ENCODE results near the gene CTDNEP1.

CTDNEP1 gene

DNA sequence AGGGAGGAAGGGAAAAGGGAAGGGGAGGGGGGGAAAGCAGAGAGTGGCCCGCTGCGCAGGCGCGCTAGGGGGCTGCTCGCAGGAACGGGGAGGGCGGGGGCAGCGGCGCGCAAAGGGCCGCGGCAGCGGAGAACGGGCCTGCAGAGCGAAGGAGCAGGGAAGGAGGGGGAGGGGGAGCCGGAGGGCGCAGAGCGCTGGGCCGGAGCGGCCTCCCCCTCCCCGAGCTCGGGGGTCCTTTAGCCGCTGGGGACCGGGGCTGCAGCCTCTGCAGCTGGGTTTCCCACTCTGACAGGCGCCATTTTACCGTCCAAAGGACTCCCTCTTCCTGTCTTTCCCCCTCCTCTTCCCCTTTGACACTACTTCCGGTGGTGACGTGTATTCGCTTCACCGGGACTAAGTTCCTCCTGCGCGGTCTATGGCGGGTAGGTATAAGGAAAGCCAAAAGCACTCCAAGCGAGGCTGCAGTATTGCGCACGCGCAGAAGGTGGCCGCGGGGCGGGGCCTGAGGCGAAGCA is at the start of gene CTDNEP1:
TSS of gene CTDNEP1 (minus strand) at position 74 of the 515 bp plus-strand sequence. CDS start 438 bp downstream, outside the sequence.
- peak; percentile 96 for DNase-seq

DNA sequence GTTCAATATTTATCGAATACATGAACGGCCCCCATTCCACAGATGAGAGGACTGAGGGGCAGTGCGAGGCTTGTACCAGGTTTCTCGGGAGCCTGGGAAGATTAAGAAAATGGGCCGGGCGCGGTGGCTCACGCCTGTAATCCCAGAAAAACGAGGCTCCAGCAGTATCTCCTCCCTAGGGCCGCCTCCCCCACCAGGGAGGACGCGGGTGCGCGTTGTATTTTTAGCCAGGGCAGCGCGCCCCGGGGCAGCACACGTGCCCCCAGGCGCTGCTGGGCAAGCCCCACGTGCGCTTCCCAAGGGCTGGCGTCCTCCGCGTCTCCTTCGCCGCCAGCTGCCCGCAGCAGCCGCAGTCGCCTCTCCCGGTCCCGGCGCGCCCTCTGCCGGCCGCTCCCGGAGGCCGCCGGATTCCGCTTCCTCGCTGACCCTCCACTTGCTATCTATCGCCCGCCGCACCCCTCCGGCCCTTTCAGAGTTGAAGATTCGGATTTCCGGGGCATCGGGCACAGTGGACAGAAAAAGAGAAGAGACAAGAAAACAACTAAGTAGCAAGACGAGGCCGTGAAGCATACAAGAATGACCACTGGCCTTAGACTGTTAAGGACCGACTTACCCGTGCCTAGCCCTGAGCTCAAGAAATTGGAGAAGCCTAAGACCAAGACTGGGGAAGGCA is 44.8 kb upstream of the CTDNEP1 start:
- peak; percentile 64 for DNase-seq

DNA sequence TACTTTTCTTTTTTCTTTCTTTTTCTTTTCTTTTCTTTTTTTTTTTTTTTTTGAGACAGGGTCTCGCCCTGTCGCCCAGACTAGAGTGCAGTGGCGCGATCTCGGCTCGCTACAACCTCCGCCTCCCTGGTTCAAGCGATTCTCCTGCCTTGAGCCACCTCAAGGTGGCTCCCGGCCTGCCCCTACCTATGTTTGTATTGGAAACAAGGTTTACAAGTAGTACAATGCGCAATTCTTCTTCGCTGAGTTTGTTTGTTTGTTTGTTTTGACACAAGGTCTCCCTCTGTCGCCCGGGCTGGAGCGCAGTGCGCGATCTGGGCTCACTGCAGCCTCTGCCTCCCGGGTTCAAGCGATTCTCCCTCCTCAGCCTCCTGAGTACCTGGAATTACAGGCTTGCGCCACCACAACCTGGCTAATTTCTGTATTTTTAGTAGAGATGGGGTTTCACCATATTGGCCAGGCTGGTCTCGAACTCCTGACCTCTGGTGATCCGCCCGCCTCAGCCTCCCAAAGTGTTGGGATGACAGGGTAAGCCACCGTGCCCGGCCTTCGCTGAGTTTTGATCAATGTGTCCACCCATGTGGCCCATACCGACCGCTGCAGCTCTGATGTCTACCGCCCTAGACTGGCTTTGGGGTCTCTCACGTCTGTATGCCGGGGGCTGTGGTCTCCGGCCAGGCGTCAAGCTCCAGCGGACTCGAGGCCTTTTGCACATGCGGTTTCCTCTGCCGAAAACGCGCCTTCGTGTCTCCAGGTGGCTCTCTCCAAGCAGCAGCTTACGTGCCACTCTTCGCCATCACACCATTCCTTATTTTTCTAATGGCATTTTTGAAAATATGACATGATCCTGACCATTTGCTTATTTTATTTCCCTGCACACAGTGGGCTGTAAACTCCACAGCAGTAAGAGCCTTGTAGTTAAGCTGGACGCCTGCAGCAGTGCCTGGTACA is 44.0 kb upstream of the CTDNEP1 start:
- DNase-seq = no peak

DNA sequence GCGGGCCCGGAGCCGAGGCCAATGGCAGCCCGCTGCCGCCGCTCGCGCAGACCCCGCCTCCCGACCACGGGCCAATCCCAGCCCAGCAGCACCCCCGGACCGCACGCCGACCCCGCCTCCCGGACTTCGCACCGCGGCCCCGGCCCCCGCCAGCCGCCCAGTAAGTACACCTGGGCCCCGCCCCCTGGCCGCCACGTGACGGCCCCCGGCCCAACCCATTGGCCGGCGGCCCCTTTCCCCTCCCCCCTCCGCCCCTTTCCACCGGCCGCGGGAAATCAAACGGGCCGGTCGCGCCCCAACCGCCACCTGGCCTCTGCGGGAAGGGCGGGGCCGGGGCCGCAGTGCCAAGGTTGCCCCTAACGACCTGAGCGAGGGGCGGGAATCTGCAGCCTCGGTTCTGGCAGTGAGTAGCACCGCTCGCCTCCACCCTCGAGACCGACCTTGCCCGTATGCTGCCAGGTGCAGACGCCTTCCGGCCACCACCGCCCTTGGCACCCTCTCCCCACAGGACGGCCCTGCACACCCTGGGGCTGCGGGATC is 43.1 kb upstream of the CTDNEP1 start, which contains the start of gene YBX2:
TSS of gene YBX2 (minus strand) at position 26 of the 540 bp plus-strand sequence. CDS start 139 bp downstream, outside the sequence.
- peak; percentile 59 for DNase-seq

DNA sequence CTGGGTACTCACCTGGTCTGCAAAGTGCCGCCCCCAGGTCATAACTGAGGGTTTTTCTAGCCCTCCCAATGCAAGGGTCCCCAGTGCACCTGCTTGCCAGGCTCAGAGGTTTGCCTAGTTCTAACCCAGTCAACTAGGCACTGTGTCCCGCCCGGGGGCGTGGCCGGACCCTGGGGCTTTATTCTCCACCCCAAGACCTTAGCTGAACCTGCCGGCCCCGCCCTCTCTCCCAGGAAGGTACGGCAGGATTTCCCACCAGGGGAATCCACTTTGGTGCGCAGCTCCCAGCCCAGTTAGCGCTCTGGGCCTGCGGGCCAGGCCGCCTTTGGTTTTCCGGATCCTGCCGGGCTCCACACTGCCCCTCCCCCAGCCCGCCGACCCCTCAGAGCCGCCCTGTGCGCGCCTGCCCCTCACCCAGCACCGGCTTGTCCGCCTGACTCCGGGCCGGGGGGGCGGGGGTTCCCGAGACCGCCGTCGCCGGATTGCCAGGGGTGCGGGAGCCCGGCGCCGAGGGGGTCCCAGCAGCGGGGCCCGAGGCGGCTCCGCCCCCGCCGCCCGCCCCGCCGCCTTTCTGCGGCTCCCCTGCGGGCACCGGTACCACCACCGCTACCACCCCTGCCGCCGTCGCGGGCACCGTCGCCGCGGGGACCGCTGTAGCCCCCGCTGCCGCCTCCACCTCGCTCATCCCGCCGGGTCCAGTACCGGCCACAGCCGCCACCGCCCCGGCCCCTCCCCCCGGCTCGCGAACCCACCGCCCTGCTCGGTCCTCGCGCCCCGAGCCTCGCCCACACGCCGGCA is 42.5 kb upstream of the CTDNEP1 start:
- no peak for DNase-seq

DNA sequence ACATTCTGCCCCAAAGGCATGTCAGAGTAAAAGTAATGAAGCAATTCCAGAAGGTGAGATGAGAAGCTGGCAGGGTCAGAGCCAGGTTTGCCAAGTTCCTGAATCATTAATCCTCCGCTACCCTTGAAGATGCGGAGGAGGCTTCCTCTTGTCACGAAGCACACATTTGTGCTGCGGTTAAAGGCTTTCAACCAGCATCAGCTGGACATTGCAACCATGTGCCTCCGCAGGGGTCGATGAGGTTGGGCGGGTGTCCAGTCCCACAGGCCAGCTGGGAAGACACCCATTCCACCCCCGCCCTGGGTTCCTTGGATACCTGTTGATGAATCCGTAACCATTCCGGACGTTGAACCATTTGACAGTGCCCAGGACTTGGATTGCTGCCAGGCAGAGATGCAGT is 41.6 kb upstream of the CTDNEP1 start:
- DNase-seq = no peak

DNA sequence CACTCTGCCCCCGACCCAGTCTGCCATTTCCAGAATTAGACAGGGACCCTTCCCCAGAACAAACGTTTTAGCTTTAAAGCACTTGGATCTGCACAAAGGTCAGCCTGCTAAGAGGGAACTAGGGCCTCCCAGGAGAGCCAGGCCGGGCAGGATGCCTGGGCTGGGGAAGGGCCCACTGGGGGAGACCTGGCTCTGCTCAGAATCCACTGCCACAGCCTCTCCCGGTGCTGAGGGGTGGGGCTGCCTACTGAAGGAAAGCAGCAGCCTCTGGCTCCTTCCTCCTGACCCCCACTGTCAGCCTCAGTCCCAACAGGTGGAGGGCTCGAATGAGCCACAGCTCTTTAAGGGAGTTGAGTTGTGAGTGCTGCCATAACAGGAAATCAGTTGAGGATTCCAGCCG is 41.2 kb upstream of the CTDNEP1 start:
- no peak for DNase-seq

DNA sequence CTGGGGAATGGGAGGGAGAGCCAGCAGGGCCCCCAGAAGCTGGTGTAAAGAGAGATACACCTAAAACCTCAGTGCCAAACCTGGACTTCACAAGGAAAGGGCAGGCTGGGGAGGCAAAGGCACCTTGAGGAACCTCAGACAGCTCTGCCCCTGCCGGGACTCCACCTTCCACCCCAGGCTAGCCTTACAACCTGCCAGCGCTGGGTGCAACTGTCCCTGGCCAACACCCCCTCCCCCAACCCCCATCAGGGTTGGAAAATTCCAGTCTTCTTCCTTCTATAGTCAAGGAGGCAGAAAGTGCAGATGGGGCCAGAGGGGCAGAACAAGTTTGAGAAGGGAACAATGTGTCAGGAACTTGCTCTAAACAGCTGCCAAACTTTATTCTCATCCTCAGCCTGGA is 40.7 kb upstream of the CTDNEP1 start:
- DNase-seq = no peak

DNA sequence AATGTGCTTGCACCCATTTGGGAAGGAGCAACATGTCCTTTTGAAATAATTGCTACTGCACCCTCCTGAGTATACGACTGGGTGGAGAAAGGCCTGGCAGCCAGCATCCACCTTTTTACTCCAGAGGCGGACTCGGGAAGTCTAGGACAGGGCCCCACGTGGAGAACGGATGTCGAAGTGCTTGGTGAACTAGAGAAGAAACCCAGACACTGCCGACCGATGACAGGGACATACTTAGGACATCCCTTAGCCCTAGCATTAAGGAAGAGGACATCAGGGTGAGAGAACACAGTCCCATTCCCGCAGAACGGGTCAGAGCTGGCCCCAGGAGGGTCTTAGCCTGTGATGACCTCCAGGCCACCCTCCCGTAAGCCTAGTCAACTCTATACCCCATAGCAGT is 39.2 kb upstream of the CTDNEP1 start:
- DNase-seq = no peak

DNA sequence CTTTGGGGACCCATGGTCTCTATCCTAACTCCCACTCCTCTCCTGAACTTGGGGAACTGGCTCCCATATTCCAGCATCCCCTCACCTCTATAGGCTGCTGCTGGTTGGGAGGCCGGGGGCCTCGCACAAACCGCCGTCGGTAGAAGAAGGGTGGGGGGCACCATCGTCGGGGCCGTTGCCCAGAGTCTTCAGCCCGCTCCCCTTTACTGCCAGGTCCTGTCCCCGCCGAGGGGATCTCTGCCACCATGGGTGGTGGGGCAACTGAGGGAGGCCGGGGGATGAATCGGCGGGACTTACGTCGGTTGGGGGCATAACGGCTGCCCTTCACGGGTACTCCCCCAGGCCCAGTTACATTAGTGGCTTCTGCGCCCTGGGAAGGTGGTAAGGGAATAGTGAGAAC is 38.6 kb upstream of the CTDNEP1 start:
- no peak for DNase-seq

DNA sequence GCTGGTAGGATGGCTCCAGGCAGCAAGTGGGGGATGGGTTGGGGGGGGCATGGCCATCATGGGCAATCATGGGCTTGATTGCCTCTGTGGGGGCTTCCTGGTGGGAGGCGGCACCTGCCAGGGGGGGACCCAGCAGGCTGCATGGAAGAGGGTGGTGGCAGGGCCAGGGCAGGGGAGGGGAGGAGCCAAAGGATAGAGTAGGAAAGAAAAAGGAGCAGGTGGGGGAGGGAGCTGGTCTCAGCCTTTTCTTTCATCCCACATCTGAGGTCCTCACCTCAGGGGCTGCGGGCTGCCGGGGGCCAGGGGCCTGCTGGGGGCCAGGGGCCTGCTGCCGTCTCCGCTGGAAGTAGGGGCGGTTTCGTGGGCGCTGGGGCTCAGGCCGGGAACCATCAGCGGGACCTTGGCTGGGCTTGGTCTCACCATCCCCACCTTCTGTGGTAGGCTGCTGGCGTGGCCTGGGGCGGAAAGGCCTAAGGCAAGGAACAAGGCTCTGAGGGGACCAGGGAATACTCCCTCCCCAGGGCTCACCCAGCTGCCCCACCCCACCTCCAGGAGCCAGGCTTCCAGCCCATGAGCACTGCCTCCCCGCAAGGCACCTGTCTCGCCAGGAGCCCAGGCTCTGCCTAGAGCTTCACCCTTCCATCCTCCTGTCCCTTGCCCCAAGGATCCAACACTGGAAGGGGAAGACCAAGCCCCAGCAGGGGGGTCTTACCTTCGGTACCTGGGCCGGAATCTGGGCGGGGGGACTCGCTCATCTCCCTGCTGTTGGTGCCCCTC is 37.9 kb upstream of the CTDNEP1 start:
- DNase-seq = no peak

DNA sequence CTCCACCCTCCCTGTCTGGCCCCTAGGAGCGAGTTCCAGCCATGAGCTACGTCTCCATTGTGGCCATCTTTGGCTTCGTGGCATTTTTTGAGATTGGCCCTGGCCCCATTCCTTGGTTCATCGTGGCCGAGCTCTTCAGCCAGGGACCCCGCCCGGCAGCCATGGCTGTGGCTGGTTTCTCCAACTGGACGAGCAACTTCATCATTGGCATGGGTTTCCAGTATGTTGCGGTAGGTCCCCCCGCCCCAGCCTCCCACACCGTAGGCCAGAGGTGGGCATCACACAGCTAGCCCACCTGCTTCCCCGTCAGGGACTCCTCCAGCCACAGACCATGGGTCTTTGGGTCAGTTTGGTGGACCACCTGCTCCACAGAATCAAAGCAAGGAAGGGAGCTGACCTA is 34.1 kb upstream of the CTDNEP1 start:
- no peak for DNase-seq

DNA sequence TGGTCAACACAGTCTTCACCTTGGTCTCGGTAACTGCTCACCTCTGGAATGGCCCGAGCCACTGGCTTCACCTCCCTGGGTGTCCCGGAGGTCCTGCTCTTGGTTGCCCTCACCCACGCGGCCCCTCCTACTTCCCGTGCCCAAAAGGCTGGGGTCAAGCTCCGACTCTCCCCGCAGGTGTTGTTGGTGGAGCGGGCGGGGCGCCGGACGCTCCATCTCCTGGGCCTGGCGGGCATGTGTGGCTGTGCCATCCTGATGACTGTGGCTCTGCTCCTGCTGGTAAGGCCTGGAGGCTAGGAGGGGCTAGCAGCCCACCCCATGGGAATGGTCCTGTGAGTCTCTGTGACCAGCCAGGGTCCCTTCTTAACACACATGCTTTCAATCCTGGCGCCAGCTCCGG is 33.4 kb upstream of the CTDNEP1 start:
- no peak for DNase-seq

DNA sequence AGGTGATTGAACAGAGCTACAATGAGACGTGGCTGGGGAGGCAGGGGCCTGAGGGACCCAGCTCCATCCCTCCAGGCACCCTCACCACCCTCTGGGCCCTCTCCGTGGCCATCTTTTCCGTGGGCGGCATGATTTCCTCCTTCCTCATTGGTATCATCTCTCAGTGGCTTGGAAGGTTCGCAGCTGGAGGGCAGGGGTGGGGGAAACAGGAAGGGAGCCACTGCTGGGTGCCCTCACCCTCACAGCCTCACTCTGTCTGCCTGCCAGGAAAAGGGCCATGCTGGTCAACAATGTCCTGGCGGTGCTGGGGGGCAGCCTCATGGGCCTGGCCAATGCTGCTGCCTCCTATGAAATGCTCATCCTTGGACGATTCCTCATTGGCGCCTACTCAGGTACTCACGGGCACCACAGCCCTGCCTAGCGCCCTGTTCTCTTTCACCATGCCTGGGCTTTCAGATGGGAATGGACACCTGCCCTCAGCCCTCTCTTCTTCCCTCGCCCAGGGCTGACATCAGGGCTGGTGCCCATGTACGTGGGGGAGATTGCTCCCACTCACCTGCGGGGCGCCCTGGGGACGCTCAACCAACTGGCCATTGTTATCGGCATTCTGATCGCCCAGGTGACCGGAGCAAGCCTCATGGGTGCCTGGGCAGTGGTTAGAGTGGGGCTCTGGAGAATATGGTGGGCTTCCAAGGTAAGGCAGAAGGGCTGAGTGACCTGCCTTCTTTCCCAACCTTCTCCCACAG is 32.1 kb upstream of the CTDNEP1 start:
- DNase-seq = no peak

DNA sequence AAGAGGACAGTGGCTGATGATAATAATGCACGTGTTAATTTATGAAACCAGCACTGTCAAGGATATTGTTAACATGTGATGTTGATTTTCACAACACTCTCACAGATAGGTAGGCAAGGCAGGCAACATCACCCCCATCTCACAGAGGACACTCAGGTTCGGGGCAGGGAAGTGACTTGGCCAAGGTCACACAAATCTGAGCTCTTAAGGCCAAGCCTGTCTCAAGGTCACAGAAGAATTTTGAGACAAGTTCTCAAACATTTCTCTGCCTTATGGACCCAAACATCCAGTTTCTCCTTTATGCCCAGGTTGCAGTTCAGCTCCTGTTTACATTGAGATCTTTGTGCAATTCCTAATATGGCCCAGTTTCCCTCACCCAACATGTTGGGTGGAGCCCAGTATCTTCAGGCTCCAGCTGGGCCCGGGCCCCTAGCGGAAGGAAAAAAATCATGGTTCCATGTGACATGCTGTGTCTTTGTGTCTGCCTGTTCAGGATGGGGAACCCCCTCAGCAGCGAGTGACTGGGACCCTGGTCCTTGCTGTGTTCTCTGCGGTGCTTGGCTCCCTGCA is 31.3 kb upstream of the CTDNEP1 start:
- no peak for DNase-seq

DNA sequence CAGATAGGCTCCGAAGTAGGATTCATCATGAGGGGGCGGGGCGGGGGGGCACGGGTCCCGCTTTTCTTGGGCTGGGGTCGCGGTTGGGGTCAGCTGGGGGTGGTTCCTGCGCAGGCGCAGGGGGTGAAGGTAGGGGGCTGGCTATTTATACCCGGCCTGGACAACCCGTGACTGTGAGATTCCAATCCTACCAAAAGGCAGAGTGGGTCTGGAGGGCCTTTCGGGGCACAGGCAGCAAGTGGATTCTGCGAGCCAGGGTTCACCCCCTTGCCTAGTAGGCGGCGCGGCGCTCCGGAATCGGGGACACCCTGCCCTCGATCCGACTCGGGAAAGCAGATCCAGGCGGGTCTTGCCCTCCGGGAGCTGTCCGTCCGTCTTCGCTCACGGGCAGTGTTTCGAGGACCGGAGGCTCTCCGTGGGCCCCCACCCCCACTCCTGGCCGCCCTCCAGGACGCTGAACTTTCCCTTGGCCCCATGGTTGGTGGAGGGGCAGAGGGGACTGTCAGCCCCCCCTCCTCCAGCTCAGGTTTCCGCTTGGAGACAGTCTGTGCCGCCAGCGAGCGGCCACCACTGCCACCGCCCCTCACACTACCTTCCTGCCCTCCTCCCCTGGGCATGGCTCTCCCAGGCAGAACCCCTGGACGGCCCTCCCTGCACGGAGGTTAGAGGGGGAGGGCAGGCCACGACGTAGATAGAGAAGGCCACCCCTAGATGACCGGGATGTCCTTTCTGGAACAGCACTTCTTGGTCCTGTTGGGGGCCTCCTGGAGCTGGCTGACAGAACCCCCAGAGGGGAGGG is 30.6 kb upstream of the CTDNEP1 start:
- DNase-seq = no peak

DNA sequence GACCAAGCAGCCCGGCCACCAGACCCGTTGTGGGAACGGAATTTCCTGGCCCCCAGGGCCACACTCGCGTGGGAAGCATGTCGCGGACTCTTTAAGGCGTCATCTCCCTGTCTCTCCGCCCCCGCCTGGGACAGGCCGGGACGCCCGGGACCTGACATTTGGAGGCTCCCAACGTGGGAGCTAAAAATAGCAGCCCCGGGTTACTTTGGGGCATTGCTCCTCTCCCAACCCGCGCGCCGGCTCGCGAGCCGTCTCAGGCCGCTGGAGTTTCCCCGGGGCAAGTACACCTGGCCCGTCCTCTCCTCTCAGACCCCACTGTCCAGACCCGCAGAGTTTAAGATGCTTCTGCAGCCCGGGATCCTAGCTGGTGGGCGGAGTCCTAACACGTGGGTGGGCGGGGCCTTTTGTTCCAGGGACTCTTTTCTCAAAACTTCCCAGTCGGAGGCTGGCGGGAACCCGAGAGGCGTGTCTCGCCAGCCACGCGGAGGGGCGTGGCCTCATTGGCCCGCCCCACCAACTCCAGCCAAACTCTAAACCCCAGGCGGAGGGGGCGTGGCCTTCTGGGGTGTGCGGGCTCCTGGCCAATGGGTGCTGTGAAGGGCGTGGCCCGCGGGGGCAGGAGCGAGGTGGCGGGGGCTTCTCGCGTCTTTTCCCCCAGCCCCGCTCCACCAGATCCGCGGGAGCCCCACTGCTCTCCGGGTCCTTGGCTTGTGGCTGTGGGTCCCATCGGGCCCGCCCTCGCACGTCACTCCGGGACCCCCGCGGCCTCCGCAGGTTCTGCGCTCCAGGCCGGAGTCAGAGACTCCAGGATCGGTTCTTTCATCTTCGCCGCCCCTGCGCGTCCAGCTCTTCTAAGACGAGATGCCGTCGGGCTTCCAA is 29.8 kb upstream of the CTDNEP1 start, which contains the start of gene SLC2A4:
TSS of gene SLC2A4 (plus strand) at position 645 of the 879 bp plus-strand sequence. CDS start at position 862, 217 bp downstream.
- peak; percentile 98 for DNase-seq

DNA sequence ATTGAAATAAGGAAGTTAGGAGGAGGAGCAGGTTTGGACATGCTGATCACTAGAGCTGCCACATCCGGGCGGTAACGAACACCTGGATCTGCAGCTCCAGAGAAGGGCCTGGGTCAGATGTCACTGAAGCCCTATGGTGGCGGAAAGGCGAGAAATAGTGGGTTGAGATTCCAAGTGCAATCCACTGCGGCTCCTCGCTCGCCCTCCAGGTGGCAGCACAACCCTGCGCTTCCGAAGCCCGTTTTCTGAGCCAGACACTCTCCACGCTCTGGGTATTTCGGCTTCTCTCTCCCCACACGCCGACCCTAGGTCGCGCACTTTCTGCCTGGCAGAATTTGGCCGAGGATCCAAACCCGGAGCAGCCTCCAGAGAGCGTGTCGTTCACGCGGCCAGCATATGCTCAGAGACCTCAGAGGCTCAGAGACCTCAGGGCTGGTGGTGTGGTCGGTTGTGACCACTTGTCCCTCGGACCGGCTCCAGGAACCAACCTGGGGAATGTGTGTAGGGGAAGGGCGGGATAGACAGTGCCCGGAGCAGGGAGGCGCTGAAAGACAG is 29.1 kb upstream of the CTDNEP1 start:
- DNase-seq = peak; percentile 83

Measured in NCI-H2171 (cell line).